Neural cell (in vitro differentiated cells): ENCODE measurements around the gene SNURF.

Experiments
- EZH2 ChIP-seq: fragments of 200-600, 300-800 bp; shearing (Covaris generic), sonication (generic); IDR thresholded peaks from 2 replicates; pipeline ENCODE4 v1.6.1; 2014; ENCODE audit warnings: antibody characterized with exemption, low read length, borderline replicate concordance, mild to moderate bottlenecking; ENCODE audit not compliant: insufficient read depth, poor library complexity, severe bottlenecking
- TF ChIP-seq, protein P1 (sequence below): fragments of 450-650 bp; IDR thresholded peaks from 2 replicates; pipeline ENCODE4 v1.5.1; 2014; ENCODE audit warnings: antibody characterized with exemption, mild to moderate bottlenecking, moderate library complexity; ENCODE audit not compliant: poor library complexity, severe bottlenecking

DNA sequence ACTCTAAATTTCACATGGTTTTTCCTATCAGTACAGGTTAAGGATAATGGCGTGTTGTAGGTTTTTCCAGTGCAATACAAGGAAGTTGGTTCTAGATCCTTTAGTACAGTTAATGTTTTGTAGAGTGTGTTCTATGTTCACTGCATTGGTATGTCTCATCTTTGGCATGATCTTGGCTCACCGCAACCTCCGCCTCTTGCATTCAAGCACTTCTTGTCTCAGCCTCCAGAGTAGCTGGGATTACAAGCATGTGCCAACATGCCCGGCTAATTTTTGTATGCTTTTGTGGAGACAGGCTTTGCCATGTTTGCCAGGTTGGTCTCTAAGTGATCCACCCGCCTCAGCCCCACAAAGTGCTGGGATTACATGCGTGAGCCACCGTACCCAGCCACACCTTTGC lies 30.4 kb downstream of the SNURF start:
- TF ChIP-seq, protein P1, sequence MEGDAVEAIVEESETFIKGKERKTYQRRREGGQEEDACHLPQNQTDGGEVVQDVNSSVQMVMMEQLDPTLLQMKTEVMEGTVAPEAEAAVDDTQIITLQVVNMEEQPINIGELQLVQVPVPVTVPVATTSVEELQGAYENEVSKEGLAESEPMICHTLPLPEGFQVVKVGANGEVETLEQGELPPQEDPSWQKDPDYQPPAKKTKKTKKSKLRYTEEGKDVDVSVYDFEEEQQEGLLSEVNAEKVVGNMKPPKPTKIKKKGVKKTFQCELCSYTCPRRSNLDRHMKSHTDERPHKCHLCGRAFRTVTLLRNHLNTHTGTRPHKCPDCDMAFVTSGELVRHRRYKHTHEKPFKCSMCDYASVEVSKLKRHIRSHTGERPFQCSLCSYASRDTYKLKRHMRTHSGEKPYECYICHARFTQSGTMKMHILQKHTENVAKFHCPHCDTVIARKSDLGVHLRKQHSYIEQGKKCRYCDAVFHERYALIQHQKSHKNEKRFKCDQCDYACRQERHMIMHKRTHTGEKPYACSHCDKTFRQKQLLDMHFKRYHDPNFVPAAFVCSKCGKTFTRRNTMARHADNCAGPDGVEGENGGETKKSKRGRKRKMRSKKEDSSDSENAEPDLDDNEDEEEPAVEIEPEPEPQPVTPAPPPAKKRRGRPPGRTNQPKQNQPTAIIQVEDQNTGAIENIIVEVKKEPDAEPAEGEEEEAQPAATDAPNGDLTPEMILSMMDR = no peak
- no peak for TF ChIP-seq EZH2
